ENCODE results near the gene SMPD3. TPM values are rescaled to one million over a fixed set of nuclear protein-coding genes. Genes with fewer than 3 reads are reported as not detected.
A peak's percentile ranks its signal among the peaks of the same experiment; 100 is the strongest.

Gene SMPD3
- total RNA-seq, 1 experiment from 2014 or later: 0.70 TPM

DNA sequence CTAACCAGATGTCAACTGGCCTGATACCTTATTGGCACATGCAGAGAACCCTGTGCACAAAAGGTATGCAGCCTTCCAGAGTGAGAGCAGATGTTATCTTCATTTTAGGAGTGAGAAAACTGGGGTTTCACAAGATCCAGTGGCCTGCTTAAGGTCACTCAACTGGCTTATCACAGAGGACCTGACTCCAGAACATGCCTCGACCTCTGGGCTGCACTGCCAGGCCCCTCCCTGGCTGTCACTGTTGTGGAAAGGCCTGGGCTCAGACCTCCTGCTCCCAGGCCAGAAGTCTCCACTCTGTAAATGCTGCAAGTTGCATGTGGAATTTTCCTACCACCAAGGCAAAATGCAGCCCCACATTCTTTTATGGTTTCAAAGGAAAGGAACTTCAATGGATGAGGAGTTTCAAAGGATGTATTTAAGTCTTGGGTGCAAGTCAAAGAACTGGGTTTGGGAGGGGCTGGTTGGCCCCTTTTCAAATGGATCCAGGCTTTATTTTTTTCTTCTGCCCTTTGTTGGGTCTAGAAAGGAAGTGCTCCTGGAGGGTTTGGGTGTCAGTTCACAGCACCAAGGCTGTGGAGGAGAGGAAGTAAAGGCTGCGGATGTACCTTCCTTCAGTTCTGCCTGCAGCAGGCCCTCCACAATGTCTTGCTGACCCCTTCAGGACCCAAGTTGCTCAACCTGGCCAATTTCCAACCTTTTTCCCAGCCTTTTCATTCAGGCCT is 30.4 kb upstream of the SMPD3 start:
- no peaks in the 10 kb centered on the region for H3K9me3 ChIP-seq (ENCODE audit: control insufficient read depth, low read depth, low read length)
- no peak overlapping the region for H2BK5ac ChIP-seq (ENCODE audit: insufficient read length, low read length)
- no peak overlapping the region for H2AK5ac ChIP-seq (ENCODE audit: insufficient read length, low read length)
- TF ChIP-seq, protein P1, sequence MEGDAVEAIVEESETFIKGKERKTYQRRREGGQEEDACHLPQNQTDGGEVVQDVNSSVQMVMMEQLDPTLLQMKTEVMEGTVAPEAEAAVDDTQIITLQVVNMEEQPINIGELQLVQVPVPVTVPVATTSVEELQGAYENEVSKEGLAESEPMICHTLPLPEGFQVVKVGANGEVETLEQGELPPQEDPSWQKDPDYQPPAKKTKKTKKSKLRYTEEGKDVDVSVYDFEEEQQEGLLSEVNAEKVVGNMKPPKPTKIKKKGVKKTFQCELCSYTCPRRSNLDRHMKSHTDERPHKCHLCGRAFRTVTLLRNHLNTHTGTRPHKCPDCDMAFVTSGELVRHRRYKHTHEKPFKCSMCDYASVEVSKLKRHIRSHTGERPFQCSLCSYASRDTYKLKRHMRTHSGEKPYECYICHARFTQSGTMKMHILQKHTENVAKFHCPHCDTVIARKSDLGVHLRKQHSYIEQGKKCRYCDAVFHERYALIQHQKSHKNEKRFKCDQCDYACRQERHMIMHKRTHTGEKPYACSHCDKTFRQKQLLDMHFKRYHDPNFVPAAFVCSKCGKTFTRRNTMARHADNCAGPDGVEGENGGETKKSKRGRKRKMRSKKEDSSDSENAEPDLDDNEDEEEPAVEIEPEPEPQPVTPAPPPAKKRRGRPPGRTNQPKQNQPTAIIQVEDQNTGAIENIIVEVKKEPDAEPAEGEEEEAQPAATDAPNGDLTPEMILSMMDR (conservative IDR thresholded peaks at IDR 0.05): no peak
- no peak overlapping the region for H3K14ac ChIP-seq (ENCODE audit: insufficient read depth, low read length)
- no peak overlapping the region for H3K56ac ChIP-seq (ENCODE audit: insufficient read length, low read depth, low read length)
- no peaks in the 10 kb centered on the region for H3K79me2 ChIP-seq (ENCODE audit: insufficient read depth, low read length)
- Mint-ChIP-seq H3K9me3 (peaks cover 7 to 15% of the 10 kb centered on the region in 2 experiments), H3K36me3 (ENCODE audit: insufficient read depth in 1 of 3, low read depth in 3 of 3) (peaks cover 3 to 13% (median 7%) of the 10 kb centered on the region in 3 experiments; a peak in 5 of 7 replicates), H3K27ac (peak overlapping the region in 2 of 3 experiments; percentile 75 to 94; a peak in 4 of 7 replicates), H3K4me1 (peaks cover 15 to 16% of the 10 kb centered on the region in 2 experiments), H3K27me3 (ENCODE audit: low read depth) (peaks cover 8% of the 10 kb centered on the region), H3K4me3 (no peak overlapping the region)
- no peak overlapping the region for H3K27ac ChIP-seq (ENCODE audit: insufficient read length, low read depth, low read length)
- H2BK15ac ChIP-seq (ENCODE audit: low read depth, low read length): no peak overlapping the region
- H2BK120ac ChIP-seq (ENCODE audit: low read depth, low read length, poor library complexity, severe bottlenecking): no peak overlapping the region
- no peak overlapping the region for H3K18ac ChIP-seq (ENCODE audit: insufficient read length, low read depth, low read length)
- no peak overlapping the region for H3K23ac ChIP-seq (ENCODE audit: insufficient read length, low read depth, low read length)
- no peak overlapping the region for H3K4me2 ChIP-seq (ENCODE audit: insufficient read depth, insufficient read length, low read length)
- no peak overlapping the region for H4K8ac ChIP-seq (replicated peaks; ENCODE audit: insufficient read length, low read depth, low read length)
- no peak overlapping the region for H2AFZ ChIP-seq (ENCODE audit: low read length)
- H2BK20ac ChIP-seq (ENCODE audit: low read depth, low read length, poor library complexity, severe bottlenecking): no peak overlapping the region
- H2BK12ac ChIP-seq (ENCODE audit: insufficient read length, low read depth, low read length): no peak overlapping the region
- H4K91ac ChIP-seq (ENCODE audit: insufficient read length, low read depth, low read length): no peak overlapping the region
- no peaks in the 10 kb centered on the region for H3K79me1 ChIP-seq (ENCODE audit: insufficient read depth, low read depth, low read length, poor library complexity, severe bottlenecking)
- no peak overlapping the region for H3K4ac ChIP-seq (ENCODE audit: low read depth, low read length)
- no peaks in the 10 kb centered on the region for H3K27me3 ChIP-seq (ENCODE audit: insufficient read depth, low read length)
- H4K5ac ChIP-seq (ENCODE audit: insufficient read length, low read depth, low read length): no peak overlapping the region
- no peaks in the 10 kb centered on the region for H3K23me2 ChIP-seq (ENCODE audit: insufficient read length, low read depth, low read length, poor library complexity, severe bottlenecking)
- H4K20me1 ChIP-seq (ENCODE audit: control insufficient read depth, insufficient read depth, insufficient read length): no peaks in the 10 kb centered on the region
- no peak overlapping the region for H3K9ac ChIP-seq (ENCODE audit: extremely low read depth, insufficient read length, low read length)
- no peak overlapping the region for H3T11ph ChIP-seq (ENCODE audit: low read length)
- DNase-seq: peak; percentile 52
- H3K4me1 ChIP-seq (ENCODE audit: insufficient read depth, low read length): 0 out of 2 replicates have a peak, but pooled peaks cover 11% of the 10 kb centered on the region
- no CpG with 5 or more reads among the region's 2 CpGs for WGBS (ENCODE audit: extremely low coverage, insufficient read length, low lambda C conversion rate)
